ENCODE measurements around the gene DRG1. TPM values are rescaled to one million over a fixed set of nuclear protein-coding genes. Genes with fewer than 3 reads are reported as not detected.
"Not testable (repeated sequence)": the region's sequence is repeated elsewhere in the genome, so short reads cannot be mapped to it uniquely, and the experiment has no call there.

Gene DRG1
- total and polyA plus RNA-seq, 2 experiments from 2014 or later = 63.9 to 87.6 TPM

DNA sequence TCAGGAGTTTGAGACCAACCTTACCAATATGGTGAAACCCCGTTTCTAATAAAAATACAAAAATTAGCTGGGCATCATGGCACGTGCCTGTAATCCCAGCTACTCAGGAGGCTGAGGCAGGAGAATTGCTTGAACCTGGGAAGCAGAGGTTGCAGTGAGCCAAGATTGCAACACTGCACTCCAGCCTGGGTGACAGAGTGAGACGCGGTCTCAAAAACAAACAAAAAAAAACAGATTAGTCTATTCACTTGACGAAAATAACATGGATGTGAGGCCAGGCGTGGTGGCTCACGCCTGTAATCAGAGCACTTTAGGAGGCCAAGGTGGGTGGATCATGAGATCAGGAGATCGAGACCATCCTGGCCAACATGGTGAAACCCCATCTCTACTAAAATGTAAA is 83.1 kb downstream of the DRG1 start:
- H3K27ac ChIP-seq (ENCODE audit: low read depth); H3K4me3 ChIP-seq; H3K4me3 Mint-ChIP-seq; H3K27ac Mint-ChIP-seq; DNase-seq (ENCODE audit: low spot score); H3K4me1 ChIP-seq (ENCODE audit: insufficient read depth); H3K9me3 Mint-ChIP-seq; H3K27me3 ChIP-seq (ENCODE audit: insufficient read depth); H2AFZ ChIP-seq; H3F3A ChIP-seq (replicated peaks; ENCODE audit: low read depth); H3K27me3 Mint-ChIP-seq (ENCODE audit: insufficient read depth, low read depth, poor library complexity); ATAC-seq; H3K9me2 ChIP-seq (ENCODE audit: insufficient read depth); H3K4me2 ChIP-seq; H3K4me1 Mint-ChIP-seq; H3K36me3 ChIP-seq (ENCODE audit: insufficient read depth): not testable (repeated sequence)
- Histone ChIP-seq H4K20me1 (replicated peaks; ENCODE audit: insufficient read depth) (peaks cover 25% of the 10 kb centered on the region), H3K79me2 (replicated peaks; ENCODE audit: insufficient read depth) (peaks cover 43% of the 10 kb centered on the region)
- peaks cover 76% of the 10 kb centered on the region for H3K36me3 Mint-ChIP-seq (ENCODE audit: low read depth)

Small RNAs within 50 kb of the gene (small RNA-seq; reads per million reads assigned to genes)
- gene RNU6-28P (ENCODE audit: low replicate concordance) (not detected), gene RNU6-338P (ENCODE audit: low replicate concordance) (not detected)

Other genes starting within 250 kb of the DRG1 start
- gene RNF185, start 239.4 kb upstream of the DRG1 start, total RNA-seq (2014; rRNA removed; shearing (Covaris generic)) = 13.6 and 15.5 TPM in 2 replicates
- gene RNF185, start 239.4 kb upstream of the DRG1 start, polyA plus RNA-seq (2016; fragmentation: Nextera tagmentation; extraction: Ambion mirVana) = 6.8 and 7.6 TPM in 2 replicates
- 35.5 and 39.8 TPM in 2 replicates for gene LIMK2, start 187.3 kb upstream of the DRG1 start, total RNA-seq (2014; rRNA removed; shearing (Covaris generic))
- 12.5 and 14.9 TPM in 2 replicates for gene LIMK2, start 187.3 kb upstream of the DRG1 start, polyA plus RNA-seq (2016; fragmentation: Nextera tagmentation; extraction: Ambion mirVana)
- 1.6 and 2.2 TPM in 2 replicates for gene PIK3IP1, start 107.1 kb upstream of the DRG1 start, total RNA-seq (2014; rRNA removed; shearing (Covaris generic))
- 1.1 and 1.5 TPM in 2 replicates for gene PIK3IP1, start 107.1 kb upstream of the DRG1 start, polyA plus RNA-seq (2016; fragmentation: Nextera tagmentation; extraction: Ambion mirVana)
- 51.5 and 56.8 TPM in 2 replicates for gene PATZ1, start 53.3 kb upstream of the DRG1 start, total RNA-seq (2014; rRNA removed; shearing (Covaris generic))
- 22.0 and 23.2 TPM in 2 replicates for gene PATZ1, start 53.3 kb upstream of the DRG1 start, polyA plus RNA-seq (2016; fragmentation: Nextera tagmentation; extraction: Ambion mirVana)
- gene EIF4ENIF1, start 90.2 kb downstream of the DRG1 start, total RNA-seq (2014; rRNA removed; shearing (Covaris generic)) = 10.8 and 13.5 TPM in 2 replicates
- gene EIF4ENIF1, start 90.2 kb downstream of the DRG1 start, polyA plus RNA-seq (2016; fragmentation: Nextera tagmentation; extraction: Ambion mirVana) = 13.1 and 13.4 TPM in 2 replicates
- 23.8 and 25.6 TPM in 2 replicates for gene SFI1, start 96.9 kb downstream of the DRG1 start, total RNA-seq (2014; rRNA removed; shearing (Covaris generic))
- gene SFI1, start 96.9 kb downstream of the DRG1 start, polyA plus RNA-seq (2016; fragmentation: Nextera tagmentation; extraction: Ambion mirVana) = 16.7 and 17.4 TPM in 2 replicates

Measured in GM23338 (cell line).